Mucosa of gallbladder (tissue), 1 donor: Measurements from ENCODE around the gene TTC38. TPM values are rescaled to one million over a fixed set of nuclear protein-coding genes. Genes with fewer than 3 reads are reported as not detected.

Source experiments
- DNase-seq: peaks from one replicate; pipeline ENCODE4 v3.0.0-alpha.2; 2020; ENCODE audit warnings: low spot score
- total RNA-seq: library from RNA; stranded (reverse); gene quantifications from one replicate; pipeline ENCODE4 v1.2.1, GENCODE V29; 2021
- donor health status: DM: no; HTN: no; CAD: no.

TTC38 gene
- total RNA-seq, 1 donor from 2014 or later = 90.4 TPM

DNA sequence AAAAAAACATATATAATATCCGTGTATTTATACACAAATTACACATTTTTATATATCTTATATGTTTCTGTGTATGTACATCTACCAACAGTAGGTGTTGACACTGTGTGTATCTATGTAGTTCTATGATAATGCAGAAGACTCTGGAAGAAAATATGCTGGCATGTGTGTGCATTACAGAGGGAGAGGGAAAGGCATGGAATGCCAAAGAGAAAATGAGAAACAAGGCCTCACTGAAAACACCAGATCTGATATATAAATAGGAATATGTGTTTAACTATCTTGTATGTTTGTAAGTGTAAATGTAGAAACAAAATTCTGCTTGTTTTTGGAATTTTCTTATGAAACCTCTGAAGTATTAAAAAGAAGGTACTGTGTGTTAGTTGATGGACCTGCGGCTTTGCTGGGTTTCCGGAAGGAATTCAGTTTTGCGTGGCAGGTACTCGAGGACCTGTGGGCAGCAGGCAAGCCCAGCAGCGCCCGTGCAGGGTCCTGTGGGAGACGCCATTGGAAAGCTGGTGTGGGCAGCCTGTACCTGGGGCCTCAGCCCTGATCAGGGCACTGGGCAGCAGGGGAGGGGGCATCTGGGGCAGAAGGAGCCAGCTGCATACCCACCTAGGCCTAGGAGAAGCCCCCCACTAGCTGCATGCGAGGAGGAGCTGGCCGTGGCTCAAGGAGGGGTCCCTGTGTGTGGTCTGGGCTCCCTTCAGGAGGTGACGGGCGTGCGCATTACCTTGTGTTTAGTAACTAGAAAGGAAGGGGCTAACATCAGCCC is 60.1 kb downstream of the TTC38 start:
- DNase-seq = no peak

DNA sequence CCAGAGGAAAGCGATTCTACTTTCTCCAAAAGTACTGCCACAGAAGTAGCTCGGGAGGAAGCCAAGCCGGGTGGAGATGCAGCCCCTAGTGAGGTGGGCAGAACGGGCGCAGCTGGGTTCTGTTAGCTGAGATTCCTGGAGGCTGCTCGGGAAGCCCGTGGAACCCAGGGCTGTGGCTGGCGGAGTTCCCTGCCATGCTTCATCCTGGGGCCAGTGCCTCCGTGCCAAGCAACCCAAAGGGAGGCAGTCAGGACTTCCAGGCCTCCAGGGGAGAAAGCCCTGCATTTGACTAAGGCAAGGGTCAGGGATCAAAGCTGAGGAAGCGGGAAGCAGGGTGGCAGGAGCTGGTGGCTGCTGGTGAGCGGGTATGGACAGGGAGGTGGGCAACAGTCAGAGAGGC is 61.0 kb downstream of the TTC38 start:
- DNase-seq = no peak

DNA sequence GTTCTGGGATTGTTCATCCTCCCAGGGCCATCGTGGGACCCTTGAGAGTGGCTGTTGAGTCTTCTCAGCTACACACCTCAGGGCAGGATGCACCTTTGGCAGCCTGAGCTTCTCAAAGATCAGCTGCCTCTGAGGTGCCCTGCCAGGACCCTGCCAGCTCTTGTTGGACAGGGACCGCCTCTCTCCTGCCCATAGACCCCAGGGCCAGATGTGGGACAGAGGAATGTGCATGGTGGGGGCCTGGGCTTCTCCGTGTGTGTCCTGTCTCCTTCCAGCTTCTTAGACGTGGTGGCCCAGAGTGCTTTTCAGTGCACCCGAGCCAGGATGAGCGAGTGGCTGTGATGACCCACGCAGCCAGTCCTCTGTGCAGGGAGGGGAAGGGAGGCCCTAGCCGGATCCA is 61.8 kb downstream of the TTC38 start:
- DNase-seq = no peak

DNA sequence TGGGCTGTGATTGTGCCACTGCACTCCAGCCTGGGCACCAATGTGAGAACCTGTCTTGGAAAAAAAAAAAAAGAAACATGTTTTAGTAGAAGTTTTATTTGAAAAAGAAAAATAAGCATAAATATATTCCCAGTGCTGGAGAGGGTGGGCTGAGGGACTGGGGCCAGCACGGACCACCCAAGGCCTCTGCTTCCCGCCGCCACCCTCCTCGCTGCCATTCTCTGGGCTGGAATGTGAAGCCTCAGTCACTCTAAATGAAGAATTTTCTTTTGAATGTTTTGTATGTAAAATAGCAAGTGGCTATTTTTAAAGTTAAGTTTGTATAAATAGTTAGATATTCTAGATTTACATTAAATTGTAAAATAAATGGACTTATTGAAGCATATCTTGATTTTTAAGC is 62.6 kb downstream of the TTC38 start:
- DNase-seq = no peak

DNA sequence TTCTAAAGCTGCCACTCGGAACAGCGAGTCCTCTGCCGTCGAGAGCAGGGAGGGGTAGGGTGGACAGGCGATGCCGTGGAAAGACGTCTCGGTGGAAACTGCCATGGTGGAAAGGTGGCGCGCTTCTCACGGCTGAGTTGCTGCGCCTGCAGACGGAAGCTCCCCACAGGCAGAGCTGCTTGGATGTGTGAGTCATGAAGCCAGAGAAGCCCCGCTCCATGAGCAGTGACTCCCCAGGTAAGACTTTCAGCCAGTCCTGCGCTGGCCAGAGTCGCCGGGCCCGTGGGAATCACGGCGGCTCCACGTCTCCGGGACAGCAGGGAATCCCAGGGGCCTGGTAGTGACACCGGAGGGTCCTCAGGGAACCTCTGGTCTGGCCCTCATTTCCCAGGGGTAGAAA is 63.7 kb downstream of the TTC38 start:
- DNase-seq = no peak

DNA sequence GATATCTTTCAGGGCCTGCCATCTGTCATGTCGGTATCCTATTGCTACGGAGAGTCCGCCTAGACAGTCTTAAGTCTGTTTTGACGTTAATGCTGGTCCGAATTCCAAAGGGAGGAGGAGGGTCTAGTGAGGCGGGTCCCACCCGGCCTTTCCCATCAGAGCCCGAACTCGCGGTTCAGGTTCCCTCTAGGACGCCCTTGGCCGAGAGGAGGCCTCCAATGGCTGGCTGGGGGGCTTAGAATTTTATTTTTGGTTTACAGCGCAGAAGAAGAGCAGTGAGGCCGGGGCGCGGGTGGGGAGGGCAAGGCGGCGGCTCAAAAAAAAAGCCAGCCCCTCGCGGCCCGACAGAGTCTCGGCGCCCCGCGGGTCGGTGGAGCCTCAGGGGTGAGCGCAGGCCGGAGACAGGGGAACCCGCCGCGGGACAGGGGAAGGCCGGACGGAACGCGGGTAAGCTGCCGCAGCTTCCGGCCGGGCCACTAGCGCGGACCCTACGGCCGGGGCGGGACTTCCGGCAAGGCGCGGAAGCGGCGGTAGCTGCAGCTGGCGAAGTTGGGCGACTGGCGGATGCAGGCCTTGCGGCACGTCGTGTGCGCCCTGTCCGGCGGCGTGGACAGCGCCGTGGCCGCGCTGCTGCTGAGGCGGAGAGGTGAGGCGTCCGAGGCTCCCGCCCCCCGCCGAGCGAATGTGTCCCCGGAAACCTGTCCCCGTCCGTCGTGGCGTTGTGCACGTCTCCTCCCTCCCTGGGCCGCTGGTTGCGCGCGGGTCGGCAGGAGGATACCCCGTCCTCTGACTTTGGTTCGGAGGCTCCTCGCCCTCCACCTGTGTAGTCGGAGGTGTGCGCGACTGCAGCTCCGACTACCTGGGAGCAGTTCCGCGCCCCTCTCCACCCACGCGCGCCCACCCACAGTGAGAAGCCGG is 67.7 kb downstream of the TTC38 start, which contains the start of gene TRMU:
TRMU (plus strand) TSS at position 514 of the 918 bp plus-strand sequence; CDS start at position 565, 51 bp downstream.
- DNase-seq = peak; percentile 81

DNA sequence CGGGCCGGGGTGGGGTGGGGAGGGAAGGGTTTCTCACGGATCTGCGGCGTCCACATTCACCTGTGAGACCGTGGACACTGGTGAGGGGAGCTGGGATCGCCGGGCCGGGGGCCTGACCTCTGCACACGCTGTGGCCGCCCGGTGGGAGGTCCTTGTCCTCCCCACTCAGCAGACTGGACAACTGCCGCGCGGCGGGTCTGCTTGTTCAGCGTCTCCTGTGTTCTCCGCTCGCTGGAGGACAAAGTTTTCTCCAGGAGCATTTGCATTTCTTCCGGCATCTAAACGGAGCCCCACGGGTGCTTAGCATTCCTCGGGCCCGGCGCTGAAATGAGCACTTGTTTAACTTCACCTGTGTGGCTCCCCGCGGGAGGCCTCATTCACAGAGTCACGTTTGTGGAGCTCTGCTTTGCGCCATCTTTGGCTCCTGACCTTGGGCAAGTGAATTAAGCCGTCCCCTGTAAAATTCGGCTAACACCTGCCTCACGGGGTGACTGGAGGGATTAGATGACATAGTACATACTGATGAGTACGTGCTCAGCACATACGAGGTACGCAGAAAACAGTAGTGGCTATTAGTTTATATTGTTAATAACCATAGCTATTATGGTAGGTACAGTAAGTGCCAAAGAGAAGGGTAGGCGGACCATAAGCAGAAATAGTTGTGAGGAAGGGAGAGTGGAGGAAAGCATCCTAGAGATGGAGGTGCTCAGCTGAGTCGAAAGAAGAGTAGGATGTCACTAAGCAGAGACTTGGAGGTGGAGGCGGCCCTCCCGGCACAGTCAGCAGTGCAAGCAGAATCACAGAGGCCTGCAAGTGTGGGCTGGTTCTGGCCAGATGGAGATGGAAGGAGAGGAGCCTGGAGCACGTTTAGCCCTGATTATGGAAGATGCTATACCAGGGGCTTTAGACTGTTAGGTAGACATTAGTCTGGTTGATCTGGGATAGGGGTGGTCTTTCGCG is 68.6 kb downstream of the TTC38 start:
- DNase-seq = no peak

DNA sequence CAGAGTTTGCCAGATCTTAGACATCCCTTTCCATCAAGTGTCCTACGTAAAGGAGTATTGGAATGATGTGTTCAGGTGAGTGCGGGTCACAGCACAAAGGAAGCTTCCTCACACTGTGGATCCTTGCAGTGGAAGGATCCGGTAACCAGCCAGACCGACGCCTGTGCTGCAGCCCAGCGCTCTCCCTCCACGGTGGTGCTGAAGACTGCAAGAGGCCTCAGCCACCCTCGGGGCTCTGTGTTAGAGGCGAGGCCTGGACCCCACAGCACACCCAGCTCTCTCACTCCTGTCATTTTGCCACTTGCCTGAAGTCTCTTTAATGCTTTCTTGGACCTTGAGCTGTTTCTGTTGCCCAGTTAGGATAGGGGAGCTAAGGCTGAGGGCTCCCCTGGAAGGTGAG is 70.1 kb downstream of the TTC38 start:
- no peak for DNase-seq

DNA sequence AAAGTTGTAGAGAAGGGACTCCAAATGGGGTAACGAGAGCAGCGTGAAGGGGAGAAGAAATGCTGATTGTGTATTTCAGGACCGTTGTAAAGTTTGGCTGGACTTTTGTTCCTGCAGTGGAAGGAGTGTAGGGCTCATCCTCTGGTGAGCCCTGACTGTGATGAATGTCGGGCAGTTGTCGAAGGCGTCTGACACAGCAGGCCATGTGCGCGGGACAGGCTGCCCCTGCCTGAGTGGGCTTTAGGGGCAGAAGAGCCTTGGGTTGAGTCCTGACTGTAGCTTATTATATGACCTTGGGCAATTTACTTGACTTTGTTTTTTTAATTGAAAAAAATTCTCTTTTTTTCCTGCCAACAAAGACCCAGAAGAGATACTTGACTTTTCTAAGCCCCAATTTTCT is 70.8 kb downstream of the TTC38 start:
- no peak for DNase-seq

DNA sequence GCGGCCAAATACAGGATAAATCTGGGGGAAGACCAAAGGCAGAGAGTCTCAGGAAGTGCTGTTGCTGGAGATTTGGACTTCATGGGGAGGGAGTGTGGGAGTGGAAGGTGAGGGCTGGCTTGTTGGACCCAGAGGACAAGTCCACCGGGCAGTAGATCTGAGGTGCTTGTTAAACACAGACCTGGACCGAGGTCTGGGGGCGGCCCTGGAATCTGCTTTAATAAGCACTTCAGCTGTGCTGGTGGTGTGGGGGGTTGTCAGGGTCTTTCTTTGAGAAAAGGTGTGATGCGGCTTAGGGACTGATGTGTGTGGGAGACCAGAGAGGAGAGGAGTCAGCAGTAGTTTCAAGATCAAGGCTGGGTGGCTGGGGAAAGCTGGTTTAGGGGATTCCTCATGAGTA is 72.1 kb downstream of the TTC38 start:
- no peak for DNase-seq

DNA sequence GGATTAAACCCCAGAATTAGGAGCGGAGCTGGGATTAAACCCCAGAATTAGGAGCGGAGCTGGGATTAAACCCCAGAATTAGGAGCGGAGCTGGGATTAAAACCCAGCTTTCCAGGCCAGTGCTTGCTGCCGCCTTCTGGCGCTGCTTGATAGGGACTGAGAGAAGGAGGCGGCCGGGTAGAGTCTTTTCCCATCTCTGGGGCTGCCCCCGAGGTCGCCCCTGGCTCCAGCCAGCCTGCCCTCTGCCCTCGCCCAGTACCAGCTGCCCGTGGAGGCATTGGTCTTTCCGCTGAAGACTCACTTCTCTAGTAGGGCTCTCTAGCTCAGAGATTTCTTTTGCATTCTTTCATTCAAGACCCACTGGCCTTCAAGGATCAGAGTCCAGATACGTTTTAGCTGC is 72.9 kb downstream of the TTC38 start:
- no peak for DNase-seq

Other genes starting within 250 kb of the TTC38 start
- gene PPARA, start 117.5 kb upstream of the TTC38 start, total RNA-seq = 51.3 TPM
- gene CDPF1, start 17.7 kb upstream of the TTC38 start, total RNA-seq = 9.6 TPM
- 0.32 TPM for gene PKDREJ, start 4.7 kb upstream of the TTC38 start, total RNA-seq
- 1.3 TPM for gene GTSE1, start 28.9 kb downstream of the TTC38 start, total RNA-seq
- 43.5 TPM for gene TRMU, start 67.7 kb downstream of the TTC38 start, total RNA-seq